H1 (cell line): Measurements from ENCODE around the gene LPCAT1. TPM values are rescaled to one million over a fixed set of nuclear protein-coding genes. Genes with fewer than 3 reads are reported as not detected.

ENCODE experiments used
- FOSL1 ChIP-seq: IDR thresholded peaks from 2 replicates; pipeline ENCODE4 v1.6.1; 2011; ENCODE audit warnings: mild to moderate bottlenecking, low read depth, low read length, moderate library complexity; ENCODE audit not compliant: insufficient read depth
- polyA plus RNA-seq, 7 experiments: library from polyadenylated mRNA; depleted of rRNA in 3 of 7; stranded (reverse) in 5 of 7; unstranded in 2 of 7; fragments of >200 nt in 5 of 7; fragments of 200-250 nt in 2 of 7; gene quantifications; 1 replicate in 5 of 7; 2 replicates in 1 of 7; 4 replicates in 1 of 7; pipeline versions ENCODE4 v1.2.1 to v1.2.3, GENCODE V29; 2011 to 2013; ENCODE audit warnings: missing spikeins in 2 of 7, mixed read lengths in 2 of 7
- total RNA-seq: library from RNA; stranded (reverse); fragmentation: NEBNext Ultra II Directional; extraction: Animal tissue kit (Norgen Biotek cat#: 25700); gene quantifications from 2 replicates; pipeline ENCODE4 v1.2.1, GENCODE V29; 2021
- TF ChIP-seq, protein P1 (sequence below): IDR thresholded peaks from 2 replicates; pipeline ENCODE4 v1.6.1; 2012; ENCODE audit warnings: low read length, inconsistent platforms

LPCAT1 gene
- total and polyA plus RNA-seq, 2 of the 8 experiments (the other 6 are each of a cell fraction or from before 2014, with no cell fraction given): 107 to 260 TPM

DNA sequence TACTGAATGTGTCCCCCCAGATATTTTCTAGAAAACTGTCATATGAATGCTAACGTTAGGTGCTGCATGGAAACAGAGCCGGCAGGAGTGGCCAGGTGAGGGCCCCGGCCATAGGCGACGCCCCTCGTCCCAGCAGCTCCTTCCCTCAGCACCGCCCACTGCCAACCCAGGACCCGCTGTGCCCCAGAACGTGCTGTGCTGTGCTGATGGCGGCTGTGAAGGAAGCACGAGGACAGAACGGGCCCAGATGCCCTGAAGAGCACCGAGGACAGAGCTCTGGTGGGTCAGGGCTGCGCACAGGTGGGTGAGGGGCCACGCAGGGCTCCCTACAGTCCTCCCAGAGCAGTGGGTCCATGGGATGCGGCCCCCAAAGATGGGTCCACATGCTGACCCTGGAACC lies 30.3 kb downstream of the LPCAT1 start (continued):
- TF ChIP-seq, protein P1, sequence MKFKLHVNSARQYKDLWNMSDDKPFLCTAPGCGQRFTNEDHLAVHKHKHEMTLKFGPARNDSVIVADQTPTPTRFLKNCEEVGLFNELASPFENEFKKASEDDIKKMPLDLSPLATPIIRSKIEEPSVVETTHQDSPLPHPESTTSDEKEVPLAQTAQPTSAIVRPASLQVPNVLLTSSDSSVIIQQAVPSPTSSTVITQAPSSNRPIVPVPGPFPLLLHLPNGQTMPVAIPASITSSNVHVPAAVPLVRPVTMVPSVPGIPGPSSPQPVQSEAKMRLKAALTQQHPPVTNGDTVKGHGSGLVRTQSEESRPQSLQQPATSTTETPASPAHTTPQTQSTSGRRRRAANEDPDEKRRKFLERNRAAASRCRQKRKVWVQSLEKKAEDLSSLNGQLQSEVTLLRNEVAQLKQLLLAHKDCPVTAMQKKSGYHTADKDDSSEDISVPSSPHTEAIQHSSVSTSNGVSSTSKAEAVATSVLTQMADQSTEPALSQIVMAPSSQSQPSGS: no peak
- TF ChIP-seq FOSL1: no peak
- TF ChIP-seq, all 59 proteins: peak for 0
